GM12865 (cell line): ENCODE data around the gene CHRNA4.

Experiments
- DNase-seq: peaks from one replicate; pipeline ENCODE4 v3.0.0; 2010; ENCODE audit warnings: low read depth
- H3K4me3 ChIP-seq: 2 replicates; pipeline ENCODE4 v1.5.1; 2011; ENCODE audit warnings: mild to moderate bottlenecking, low read depth, low read length, control low read depth
- TF ChIP-seq, protein P1 (sequence below): IDR thresholded peaks from 2 replicates; pipeline ENCODE4 v1.5.1; 2011; ENCODE audit warnings: low read length, control low read depth, low read depth, inconsistent platforms; ENCODE audit not compliant: insufficient read depth; ENCODE audit errors: missing control alignments

The CHRNA4 gene

DNA sequence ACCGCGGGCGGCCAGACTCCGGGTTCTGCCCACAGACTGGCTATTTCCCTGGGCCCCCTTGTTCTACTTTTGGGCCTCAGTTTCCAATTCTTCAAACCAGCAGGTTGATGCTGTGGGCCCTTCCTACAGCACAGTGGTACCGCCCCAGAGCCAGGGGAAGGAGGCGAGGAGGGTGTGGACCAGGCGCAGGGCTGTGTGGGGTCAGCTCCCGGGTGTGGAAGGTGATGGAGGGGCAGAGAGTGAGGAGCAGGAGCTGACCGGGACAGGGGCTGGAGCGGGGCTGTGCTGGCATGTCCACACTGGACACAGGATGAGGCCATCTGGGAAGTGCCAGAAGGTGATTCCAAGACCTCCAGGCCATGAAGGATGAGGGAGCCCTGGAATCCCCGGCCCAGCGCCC, 35.2 kb upstream of the CHRNA4 start:
- H3K4me3 ChIP-seq: no peak overlapping the region
- TF ChIP-seq, protein P1, sequence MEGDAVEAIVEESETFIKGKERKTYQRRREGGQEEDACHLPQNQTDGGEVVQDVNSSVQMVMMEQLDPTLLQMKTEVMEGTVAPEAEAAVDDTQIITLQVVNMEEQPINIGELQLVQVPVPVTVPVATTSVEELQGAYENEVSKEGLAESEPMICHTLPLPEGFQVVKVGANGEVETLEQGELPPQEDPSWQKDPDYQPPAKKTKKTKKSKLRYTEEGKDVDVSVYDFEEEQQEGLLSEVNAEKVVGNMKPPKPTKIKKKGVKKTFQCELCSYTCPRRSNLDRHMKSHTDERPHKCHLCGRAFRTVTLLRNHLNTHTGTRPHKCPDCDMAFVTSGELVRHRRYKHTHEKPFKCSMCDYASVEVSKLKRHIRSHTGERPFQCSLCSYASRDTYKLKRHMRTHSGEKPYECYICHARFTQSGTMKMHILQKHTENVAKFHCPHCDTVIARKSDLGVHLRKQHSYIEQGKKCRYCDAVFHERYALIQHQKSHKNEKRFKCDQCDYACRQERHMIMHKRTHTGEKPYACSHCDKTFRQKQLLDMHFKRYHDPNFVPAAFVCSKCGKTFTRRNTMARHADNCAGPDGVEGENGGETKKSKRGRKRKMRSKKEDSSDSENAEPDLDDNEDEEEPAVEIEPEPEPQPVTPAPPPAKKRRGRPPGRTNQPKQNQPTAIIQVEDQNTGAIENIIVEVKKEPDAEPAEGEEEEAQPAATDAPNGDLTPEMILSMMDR: no peak
- no peak for DNase-seq

DNA sequence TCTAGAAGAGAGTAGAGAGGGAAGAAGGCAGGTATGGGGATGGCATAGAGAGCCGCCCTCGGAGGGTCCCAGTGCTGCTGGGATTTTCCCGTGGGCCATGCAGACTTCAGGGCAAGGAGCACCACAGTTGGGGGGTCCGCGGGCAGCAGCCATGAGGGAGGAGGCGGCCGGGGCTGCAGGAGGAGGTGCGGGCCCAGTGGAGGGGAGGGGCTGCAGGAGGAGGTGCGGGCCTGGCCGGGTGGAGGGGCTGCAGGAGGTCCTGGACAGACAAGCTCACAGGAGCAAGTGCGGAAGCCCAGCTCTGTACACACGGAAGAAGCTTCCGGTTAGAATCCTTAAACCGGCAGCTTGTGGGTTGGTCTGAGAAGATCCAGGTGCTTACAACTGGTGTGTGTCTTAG, 34.6 kb upstream of the CHRNA4 start:
- TF ChIP-seq, protein P1: no peak
- H3K4me3 ChIP-seq: no peak overlapping the region
- DNase-seq: no peak

DNA sequence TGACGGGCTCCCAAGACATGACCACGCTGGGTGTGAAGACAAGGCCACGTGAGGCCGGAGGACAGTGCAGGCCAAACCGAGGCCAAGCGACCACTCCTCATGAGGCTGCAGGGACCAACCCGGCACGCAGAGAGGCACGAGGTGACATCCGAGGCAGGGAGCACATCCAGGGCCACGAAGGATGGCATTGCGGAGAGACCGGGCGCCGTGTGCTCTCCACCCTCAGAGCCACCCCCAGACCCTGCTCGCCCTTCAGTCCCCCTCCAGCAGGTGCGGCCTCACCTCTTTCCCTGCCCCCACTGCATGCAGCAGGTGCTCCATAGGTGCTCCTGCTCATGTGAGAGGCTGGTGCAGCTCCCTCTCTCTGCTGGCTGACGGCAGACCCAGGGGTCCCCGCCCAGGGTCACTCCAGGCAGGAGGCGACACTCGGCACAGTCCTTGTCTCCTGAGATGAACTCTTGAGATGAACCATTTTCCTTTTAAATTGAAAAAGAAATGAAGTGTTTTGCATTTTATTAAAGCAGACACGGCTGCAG, 33.8 kb upstream of the CHRNA4 start:
- no peak overlapping the region for H3K4me3 ChIP-seq
- no peak for DNase-seq
- TF ChIP-seq, protein P1: no peak

DNA sequence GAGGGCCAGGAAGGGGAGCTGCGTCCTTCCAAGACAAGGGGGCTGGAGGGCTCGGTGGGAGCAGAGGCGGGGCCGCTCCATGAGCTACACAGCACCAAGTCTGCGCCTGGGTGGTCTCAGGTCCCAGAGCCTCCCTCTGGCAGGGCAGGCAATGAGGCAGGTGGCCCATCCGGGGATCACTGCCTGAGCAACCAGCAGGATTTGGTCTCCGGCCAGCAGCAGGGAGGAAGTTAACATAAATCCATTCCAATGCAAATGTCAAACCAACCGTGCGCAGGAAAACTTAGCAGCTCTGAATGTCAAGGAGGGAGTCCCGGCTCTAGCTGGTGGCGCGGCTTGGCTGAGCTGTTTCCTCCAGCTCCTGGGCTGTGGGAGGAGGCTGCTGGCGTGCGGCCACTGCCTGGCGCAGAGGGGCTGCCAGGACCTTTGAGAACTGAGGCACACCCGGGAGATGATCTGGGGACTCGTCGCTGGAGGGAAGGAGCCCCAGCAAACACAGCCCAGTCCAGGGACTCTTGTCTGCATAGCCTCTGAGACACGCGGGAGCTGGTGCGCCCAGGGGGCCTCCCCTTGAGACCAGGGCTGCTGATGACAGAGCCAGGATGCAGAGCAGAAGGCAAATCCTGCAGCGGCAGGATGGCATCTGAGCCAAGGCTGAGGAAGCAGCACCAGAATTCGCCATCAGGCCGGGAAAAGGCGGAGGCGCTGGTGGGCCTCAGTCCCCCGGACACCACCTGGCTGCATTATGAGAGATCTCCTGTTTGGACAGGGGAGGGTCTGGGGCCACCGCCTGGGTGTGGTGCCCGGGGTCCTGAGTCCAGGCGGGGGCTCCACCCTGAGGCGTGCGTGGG, 33.1 kb upstream of the CHRNA4 start:
- TF ChIP-seq, protein P1: no peak

DNA sequence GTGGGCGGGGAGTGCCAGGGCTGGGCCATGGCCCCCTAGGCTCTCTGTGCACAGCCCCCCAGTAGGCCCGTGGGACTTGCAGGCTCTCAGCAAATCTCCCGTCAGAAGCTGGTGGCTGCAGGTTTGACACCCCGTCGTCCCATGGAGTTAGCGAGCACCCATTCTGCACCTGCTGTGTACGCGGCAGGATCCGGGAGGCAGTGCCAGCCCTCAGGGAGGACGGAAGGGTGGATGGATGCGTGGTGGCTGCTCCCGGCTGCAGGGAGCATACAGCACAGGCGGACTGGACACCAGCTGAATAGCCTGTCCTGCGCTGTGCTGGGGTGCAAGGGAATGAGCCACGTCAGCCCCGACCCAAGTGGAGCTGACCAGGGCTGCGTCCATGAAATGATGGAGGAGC, 32.4 kb upstream of the CHRNA4 start:
- TF ChIP-seq, protein P1: no peak
- no peak for DNase-seq
- H3K4me3 ChIP-seq: no peak overlapping the region

More for the DNA sequence above, 33.1 kb upstream of the CHRNA4 start:
- H3K4me3 ChIP-seq: no peak overlapping the region
- DNase-seq: no peak

DNA sequence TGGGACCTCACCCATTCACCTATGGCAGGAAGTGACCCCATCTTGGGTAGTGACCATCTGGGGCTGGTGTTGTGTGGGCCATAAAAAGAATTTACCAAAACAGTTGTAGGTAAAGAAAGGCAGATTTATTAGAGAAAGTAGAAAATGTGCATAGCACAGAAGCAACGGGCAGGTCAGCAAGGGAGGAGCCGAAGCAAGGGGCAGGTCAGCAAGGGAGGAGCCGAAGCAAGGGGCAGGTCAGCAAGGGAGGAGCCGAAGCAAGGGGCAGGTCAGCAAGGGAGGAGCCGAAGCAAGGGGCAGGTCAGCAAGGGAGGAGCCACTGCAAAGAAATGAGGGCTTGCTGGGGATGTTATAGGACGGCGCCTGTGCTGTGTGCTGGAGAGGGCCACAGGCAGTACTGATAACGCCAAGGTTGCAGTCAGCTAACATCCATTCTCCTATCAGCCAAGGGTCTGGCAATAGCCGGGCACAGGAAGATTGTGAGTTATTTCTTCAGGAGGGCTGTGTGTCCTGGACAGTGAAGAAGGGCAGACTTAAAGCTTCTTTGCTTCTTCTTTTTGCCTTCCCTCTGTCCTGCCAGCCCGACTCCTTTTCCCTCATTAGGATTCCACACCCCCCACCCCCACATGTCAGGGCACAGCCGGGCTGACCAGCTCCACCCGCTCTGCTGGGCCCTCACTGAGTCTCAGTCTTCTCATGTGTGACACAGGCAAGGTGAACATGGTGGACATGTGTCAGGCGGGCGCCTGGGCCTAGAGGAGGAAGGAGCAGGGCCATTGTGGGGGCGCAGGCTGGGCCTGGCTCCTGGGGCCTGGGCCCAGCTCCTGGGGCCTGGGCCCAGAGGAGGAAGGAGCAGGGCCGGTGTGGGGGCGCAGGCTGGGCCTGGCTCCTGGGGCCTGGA, 31.6 kb upstream of the CHRNA4 start:
- no peak for DNase-seq
- TF ChIP-seq, protein P1: no peak
- H3K4me3 ChIP-seq: no peak overlapping the region
